K562 (cell line): ENCODE data around the gene HIVEP3. TPM values are rescaled to one million over a fixed set of nuclear protein-coding genes. Genes with fewer than 3 reads are reported as not detected.

ENCODE experiments used
- ATAC-seq: fragments of 200-7000 bp; cut with Tn5 transposase; 3 replicates; pipeline ENCODE4 v1.9.1; 2020; ENCODE audit warnings: moderate library complexity
- BruUV-seq: library from RNA; stranded (reverse); fragments of 400-500 nt; replicated peaks from 2 replicates; lab custom pipeline; 2021; lab: Mats Ljungman, UMichigan
- CTCF ChIA-PET: fragments of 300-600 bp; formaldehyde crosslinking; extraction: SDS; loops from one replicate; lab custom pipeline; 2021; ENCODE audit warnings: low intra/inter-chr PET ratio; lab: Yijun Ruan, JAX
- POLR2A ChIA-PET: fragments of 300-600, 350-650 bp; sonication (Branson Sonifier 250); formaldehyde crosslinking; extraction: SDS; loops from one replicate; lab custom pipeline; 2021; ENCODE audit warnings: antibody characterized with exemption, inconsistent platforms; lab: Yijun Ruan, JAX
- DNase-seq, 4 experiments: peaks; one replicate each; pipeline versions ENCODE4 v3.0.0 to v3.0.0-alpha.2; 2011 to 2018; ENCODE audit warnings: low spot score in 3 of 4, mixed read lengths in 3 of 4; ENCODE audit errors: extremely low read depth in 1 of 4
- FAIRE-seq: peaks from 2 replicates; lab custom pipeline; 2011; peaks lifted over from hg19 to GRCh38; lab: Jason Lieb, UNC
- H2AFZ ChIP-seq: 2 replicates; pipeline ENCODE4 v1.6.0; 2011; ENCODE audit warnings: low read depth, low read length, control low read depth, inconsistent platforms
- H3K27ac ChIP-seq: fragments of 200-600 bp; 3 replicates; pipeline ENCODE4 v1.8.0; 2011; ENCODE audit warnings: low read depth, mild to moderate bottlenecking, control low read depth, inconsistent platforms, low read length, moderate library complexity, mixed read lengths; ENCODE audit errors: extremely low read depth
- H3K27me3 ChIP-seq, 2 experiments: fragments of 300-600 bp in 1 of 2; 2 replicates in 1 of 2; 3 replicates in 1 of 2; pipeline versions ENCODE4 v1.6.0 to v1.8.0; 2011; ENCODE audit warnings: inconsistent platforms in 2 of 2, low read length in 2 of 2, mild to moderate bottlenecking in 1 of 2, mixed read lengths in 1 of 2, moderate library complexity in 1 of 2; ENCODE audit not compliant: control insufficient read depth in 2 of 2, insufficient read depth in 2 of 2
- H3K36me3 ChIP-seq: fragments of 300-600 bp; 3 replicates; pipeline ENCODE4 v1.8.0; 2011; ENCODE audit warnings: mild to moderate bottlenecking, low read length, inconsistent platforms; ENCODE audit not compliant: control insufficient read depth, insufficient read depth
- H3K4me1 ChIP-seq, 2 experiments: fragments of 200-600 bp in 1 of 2; replicated peaks in 1 of 2; 2 replicates in 1 of 2; 3 replicates in 1 of 2; pipeline versions ENCODE4 v1.5.1 to v1.8.0; 2011; ENCODE audit warnings: inconsistent platforms in 2 of 2, low read length in 2 of 2, mild to moderate bottlenecking in 1 of 2, mixed read lengths in 1 of 2, moderate library complexity in 1 of 2; ENCODE audit not compliant: control insufficient read depth in 2 of 2, insufficient read depth in 2 of 2
- H3K4me2 ChIP-seq: 2 replicates; pipeline ENCODE4 v1.6.1; 2011; ENCODE audit warnings: low read length, control low read depth, inconsistent platforms, mixed read lengths; ENCODE audit not compliant: insufficient read depth
- H3K4me3 ChIP-seq: fragments of 200-600 bp; sonication (generic), shearing (Covaris generic); 2 replicates; pipeline ENCODE4 v1.5.1; 2016; ENCODE audit warnings: control low read depth, inconsistent platforms
- H3K79me2 ChIP-seq: fragments of 200-600 bp; 3 replicates; pipeline ENCODE4 v1.8.0; 2011; ENCODE audit warnings: low read length, inconsistent platforms; ENCODE audit not compliant: control insufficient read depth, insufficient read depth
- H3K9ac ChIP-seq, 2 experiments: 2 replicates each; pipeline versions ENCODE4 v1.6.0 to v1.6.1; 2011; ENCODE audit warnings: low read depth in 2 of 2, low read length in 2 of 2, control low read depth in 1 of 2, inconsistent platforms in 1 of 2, mild to moderate bottlenecking in 1 of 2, mixed read lengths in 1 of 2; ENCODE audit not compliant: insufficient read depth in 1 of 2
- H3K9me1 ChIP-seq: one replicate; pipeline ENCODE4 v1.6.0; 2011; ENCODE audit warnings: inconsistent platforms, mild to moderate bottlenecking, low read length, moderate library complexity; ENCODE audit not compliant: control insufficient read depth, insufficient read depth
- H3K9me3 ChIP-seq: replicated peaks from 2 replicates; pipeline ENCODE4 v1.5.1; 2011; ENCODE audit warnings: low read depth, low read length, inconsistent platforms; ENCODE audit not compliant: control insufficient read depth, insufficient read depth
- H4K20me1 ChIP-seq: replicated peaks from 2 replicates; pipeline ENCODE4 v1.6.1; 2011; ENCODE audit warnings: low read length, inconsistent platforms, mixed read lengths; ENCODE audit not compliant: control insufficient read depth, insufficient read depth
- MEIS2 ChIP-seq: fragments of 450-650 bp; IDR thresholded peaks from 2 replicates; pipeline ENCODE4 v1.6.1; 2014; ENCODE audit warnings: mild to moderate bottlenecking; ENCODE audit not compliant: partially characterized antibody
- MGA ChIP-seq: fragments of 450-650 bp; IDR thresholded peaks from 2 replicates; pipeline ENCODE4 v1.6.1; 2016; ENCODE audit warnings: mild to moderate bottlenecking, moderate library complexity
- PTBP1 ChIP-seq: fragments of 200-400 bp; formaldehyde crosslinking; IDR thresholded peaks from 2 replicates; pipeline ENCODE4 v1.6.1; 2017; ENCODE audit warnings: low read depth, low read length
- ZNF133 ChIP-seq: fragments of 250-450 bp; sonication (Bioruptor Pico); IDR thresholded peaks from 2 replicates; pipeline ENCODE4 v1.4.0; 2020; ENCODE audit warnings: mild to moderate bottlenecking
- ZNF282 ChIP-seq: sonication (generic); formaldehyde crosslinking; IDR thresholded peaks from 2 replicates; pipeline ENCODE4 v1.8.1; 2023; ENCODE audit warnings: missing genetic modification reagents
- ZNF717 ChIP-seq: fragments of 250-450 bp; sonication (Bioruptor Pico); IDR thresholded peaks from 2 replicates; pipeline ENCODE4 v1.5.0; 2021
- ZSCAN29 ChIP-seq: fragments of 450-650 bp; IDR thresholded peaks from 2 replicates; pipeline ENCODE4 v1.6.1; 2017
- WGBS: fragments of 100-300 bp; shearing (Covaris generic); methylation state at CpG from one replicate; pipeline ENCODE4 v1.1.6; 2016; ENCODE audit warnings: low coverage, mixed read lengths; ENCODE audit not compliant: insufficient coverage; ENCODE audit errors: missing lambda C conversion rate; 5-methylcytosine and 5-hydroxymethylcytosine counted together
- in situ Hi-C: fragments of 300-500 bp; cut with MboI; formaldehyde crosslinking; loops from 4 replicates; pipeline ENCODE4 v1.15.0; 2018; ENCODE audit warnings: inconsistent platforms, mixed read lengths
- intact Hi-C: fragments of 100-400 bp; cut with micrococcal nuclease; formaldehyde crosslinking; loops from 2 replicates; pipeline ENCODE4 v1.14.2; 2022
- polyA plus RNA-seq, 8 experiments: library from polyadenylated mRNA; depleted of rRNA in 4 of 8; stranded (reverse) in 5 of 8; unstranded in 3 of 8; fragments of >200 nt; fragmentation: Nextera tagmentation in 2 of 8; fragmentation: Illumina TruSeq in 1 of 8; extraction: Ambion mirVana in 2 of 8; extraction: Trizol in 1 of 8; gene quantifications; 2 replicates each; pipeline versions ENCODE4 v1.2.1 to v1.2.3, GENCODE V29; 2011 to 2014; ENCODE audit warnings: inconsistent platforms in 1 of 8, missing spikeins in 1 of 8
- total RNA-seq, 7 experiments: library from RNA; depleted of rRNA in 6 of 7; stranded (reverse); fragments of >200 nt in 6 of 7; fragmentation: Illumina TruSeq in 2 of 7; extraction: Trizol in 2 of 7; gene quantifications; 2 replicates each; pipeline versions ENCODE4 v1.2.1 to v1.2.3, GENCODE V29; 2011 to 2021; ENCODE audit warnings: low replicate concordance in 1 of 7

The HIVEP3 gene
- total and polyA plus RNA-seq, 9 of the 15 experiments (the other 6 are each of a cell fraction or from before 2014, with no cell fraction given) = 0.09 to 0.58 (median 0.34) TPM; not detected in 1

GRCh38 chr1:41670217-41670957 is 248.3 kb downstream of the HIVEP3 start:
- Histone ChIP-seq H3K36me3 (no peaks in the 10 kb centered on the region), H3K4me3 (no peak overlapping the region), H3K9me1 (no peaks in the 10 kb centered on the region), H3K4me1 (no peaks in the 10 kb centered on the region; a peak in 1 of 5 replicates), H3K27me3 (peaks cover 8 to 56% of the 10 kb centered on the region in 2 experiments; a peak in 4 of 5 replicates), H3K9me3 (no peaks in the 10 kb centered on the region), H3K79me2 (no peaks in the 10 kb centered on the region), H3K27ac (no peak overlapping the region), H3K9ac (no peak overlapping the region), H2AFZ (no peak overlapping the region), H4K20me1 (0 out of 2 replicates have a peak, but pooled peaks cover 3% of the 10 kb centered on the region), H3K4me2 (no peak overlapping the region)
- TF ChIP-seq ZSCAN29 (no peak), PTBP1 (no peak), MGA (no peak), MEIS2 (no peak), ZNF282 (CRISPR knock-in tag) (no peak), ZNF717 (CRISPR knock-in tag) (no peak), ZNF133 (CRISPR knock-in tag) (no peak)
- CTCF ChIA-PET = no interaction called here
- WGBS = 0% methylated on average over 4 of the region's 4 CpGs
- DNase-seq (no peak), FAIRE-seq (no peak), ATAC-seq (no peak)
- in situ Hi-C loops = no loop called here
- intact Hi-C loops = no loop called here
- BruUV-seq = no TSS peak
- POLR2A ChIA-PET = interaction anchor here (2.0 kb wide), 1 partner anchor 12 kb away, joined by 6 read pairs; no protein-coding TSS in a partner anchor
